NCI-H2029 treated with DMSO at 0.1 percent for 48 hours (cell line): Measurements from ENCODE around the gene FAM118A.
"Not testable (repeated sequence)": the region's sequence is repeated elsewhere in the genome, so short reads cannot be mapped to it uniquely, and the experiment has no call there.

Experiments
- DNase-seq: peaks from one replicate; lab custom pipeline; 2025; lab: John Stamatoyannopoulos, UW

The FAM118A gene

GRCh38 chr22:45309422-45310227 is at the start of gene FAM118A:
TSS of gene FAM118A (plus strand) at chr22:45309934. CDS start at chr22:45322380, 12,446 bp downstream.
- DNase-seq = peak; percentile 76

GRCh38 chr22:45260395-45260759 is 49.4 kb upstream of the FAM118A start:
- not testable (repeated sequence) for DNase-seq

- no peak for DNase-seq
These were observed 48.2 kb upstream of the FAM118A start for GRCh38 chr22:45261407-45262088.

DNA sequence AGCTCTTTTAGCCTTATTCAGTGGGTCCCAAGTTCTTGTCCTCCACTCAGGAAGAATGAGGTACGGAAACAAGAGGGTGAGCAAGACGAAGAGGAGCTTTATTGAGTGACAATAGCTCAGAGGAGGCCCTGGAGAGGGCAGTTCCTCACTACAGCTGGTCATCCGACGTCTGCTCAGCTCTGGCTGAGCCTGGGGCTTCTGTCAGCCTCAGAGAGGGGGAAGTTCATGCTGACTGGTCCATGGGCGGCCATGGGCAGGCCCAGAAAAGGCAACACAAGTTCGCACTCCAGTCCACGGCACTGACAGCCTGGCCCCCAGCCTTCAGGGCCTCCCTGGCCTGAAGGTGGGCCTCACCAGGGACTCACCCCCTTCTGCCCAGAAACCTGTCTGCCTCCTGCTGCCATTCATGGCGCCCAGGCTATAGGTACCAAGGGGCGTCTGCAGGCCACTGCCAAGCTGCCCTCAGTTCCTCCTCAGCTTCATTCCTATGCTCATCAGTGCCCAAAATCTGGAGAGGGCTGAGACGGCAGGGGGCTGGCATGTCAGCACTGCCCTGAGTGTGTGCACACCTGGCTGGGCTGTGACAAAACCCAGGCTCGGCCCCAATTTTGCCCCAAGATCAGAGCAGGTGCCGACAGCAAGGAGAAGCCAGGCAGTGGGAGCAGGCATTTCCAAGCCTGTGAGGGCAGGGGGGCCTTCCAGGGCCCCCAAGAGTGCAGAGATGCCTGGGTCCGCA is 47.4 kb upstream of the FAM118A start:
- DNase-seq = no peak

GRCh38 chr22:45262931-45263462 is 46.7 kb upstream of the FAM118A start:
- DNase-seq = no peak

- DNase-seq = no peak
These were observed 46.1 kb upstream of the FAM118A start for GRCh38 chr22:45263463-45264269.

DNA sequence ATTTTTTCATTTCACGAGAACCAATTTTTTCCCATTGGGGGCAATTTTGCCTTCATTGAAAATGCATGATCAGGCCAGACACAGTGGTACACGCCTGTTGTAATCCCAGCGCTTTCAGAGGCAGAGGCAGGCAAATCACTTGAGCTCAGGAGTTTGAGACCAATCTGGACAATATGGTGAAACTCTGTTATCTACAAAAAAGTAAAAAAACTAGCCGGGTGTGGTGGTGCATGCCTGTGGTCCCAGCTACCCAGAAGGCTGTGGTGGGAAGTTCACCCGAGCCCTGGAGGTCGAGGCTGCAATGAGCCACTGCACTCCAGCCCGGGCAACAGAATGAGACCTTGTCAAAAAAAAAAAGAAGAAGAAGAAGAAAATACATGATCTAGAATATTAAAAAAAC is 44.2 kb upstream of the FAM118A start:
- DNase-seq = no peak

- DNase-seq = no peak
These were observed 41.4 kb upstream of the FAM118A start for GRCh38 chr22:45268167-45268957.

GRCh38 chr22:45268958-45269844 is 40.5 kb upstream of the FAM118A start:
- DNase-seq = no peak

GRCh38 chr22:45270095-45271020 is 39.4 kb upstream of the FAM118A start:
- DNase-seq = no peak

DNA sequence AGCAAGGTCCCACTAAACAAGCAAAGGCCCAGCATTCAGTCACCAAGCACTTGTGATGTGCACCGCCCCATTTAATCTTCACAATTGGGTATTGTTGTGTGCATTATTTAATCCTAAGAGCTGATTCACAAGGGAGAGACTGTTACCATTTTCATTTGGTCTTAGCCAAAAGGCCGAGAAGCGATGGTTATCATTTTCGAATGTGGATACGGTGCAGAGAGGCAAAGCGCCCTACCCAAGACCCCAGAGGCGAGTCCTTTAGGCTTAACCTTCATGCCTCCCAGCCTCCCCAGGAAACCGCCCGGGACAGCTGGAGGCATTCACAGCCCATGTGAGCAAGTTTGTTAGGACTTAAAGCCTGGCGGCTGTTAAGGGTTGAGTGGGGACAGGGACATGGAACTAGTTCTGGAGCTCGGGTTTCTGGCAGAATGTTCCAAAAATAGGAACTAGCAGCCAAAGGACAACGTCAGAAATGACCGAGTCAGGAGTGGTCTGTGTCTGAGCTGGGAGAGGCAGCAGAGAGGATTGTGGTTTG is 38.0 kb upstream of the FAM118A start:
- no peak for DNase-seq

- DNase-seq = no peak
These were observed 37.2 kb upstream of the FAM118A start for GRCh38 chr22:45272498-45272897.

DNA sequence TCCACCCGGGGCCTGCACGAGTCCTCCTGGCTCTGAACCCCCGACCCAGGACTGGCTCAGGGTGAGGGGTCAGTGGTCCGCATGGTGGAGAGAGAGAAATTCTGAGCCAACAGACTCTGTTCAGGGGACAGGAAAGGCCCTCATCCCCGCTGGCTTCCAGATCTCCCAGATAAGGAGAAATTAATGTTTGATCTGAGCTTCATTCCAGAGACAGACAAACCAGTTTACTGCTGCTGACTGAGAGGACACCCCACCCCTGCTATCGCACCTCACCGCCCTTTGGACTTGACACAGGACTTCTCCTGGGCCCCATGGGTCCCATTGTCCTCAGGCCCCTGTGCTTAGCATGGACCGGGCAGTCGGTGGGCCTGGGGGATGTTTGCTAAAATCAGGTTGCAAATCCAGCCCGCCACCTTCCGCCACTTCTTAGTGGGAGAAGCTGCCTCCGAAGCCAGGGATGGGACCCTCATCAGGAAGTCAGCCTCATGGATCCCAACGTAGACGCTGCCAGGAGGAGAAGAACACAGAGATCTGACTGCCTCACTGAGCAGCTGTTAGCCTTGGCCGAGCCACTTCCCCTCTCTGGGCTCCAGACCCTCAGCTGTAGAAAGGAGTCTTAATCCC is 36.2 kb upstream of the FAM118A start:
- DNase-seq = no peak

DNA sequence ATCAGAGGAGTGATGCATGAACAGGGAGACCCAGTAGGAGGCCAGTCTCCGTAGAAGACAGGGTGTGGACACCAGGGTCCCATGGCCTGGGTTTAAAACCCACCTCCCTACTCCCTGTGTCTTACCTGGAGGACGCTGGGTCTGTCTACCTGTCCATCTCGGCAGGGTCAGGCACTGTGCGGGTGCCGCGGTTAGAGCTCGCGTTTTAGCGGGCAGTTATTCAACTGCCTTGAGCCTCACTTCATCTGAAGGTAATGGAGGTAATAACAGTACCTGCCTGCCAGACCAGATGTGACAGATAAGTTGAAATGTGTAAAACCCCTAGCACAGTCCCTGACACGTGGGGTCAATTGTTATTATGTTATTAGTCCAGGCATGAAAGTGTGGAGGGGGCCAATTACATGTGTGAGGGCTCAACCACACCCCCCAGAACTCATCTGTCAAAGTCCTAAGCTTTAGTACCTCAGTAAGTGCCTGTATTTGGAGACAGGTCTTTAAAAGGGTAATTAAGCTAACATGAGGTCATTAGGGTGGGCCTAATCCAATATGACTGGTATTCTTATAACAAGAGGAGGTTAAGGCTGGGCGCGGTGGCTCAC is 33.1 kb upstream of the FAM118A start:
- no peak for DNase-seq

GRCh38 chr22:45277720-45278119 is 32.0 kb upstream of the FAM118A start:
- not testable (repeated sequence) for DNase-seq

DNA sequence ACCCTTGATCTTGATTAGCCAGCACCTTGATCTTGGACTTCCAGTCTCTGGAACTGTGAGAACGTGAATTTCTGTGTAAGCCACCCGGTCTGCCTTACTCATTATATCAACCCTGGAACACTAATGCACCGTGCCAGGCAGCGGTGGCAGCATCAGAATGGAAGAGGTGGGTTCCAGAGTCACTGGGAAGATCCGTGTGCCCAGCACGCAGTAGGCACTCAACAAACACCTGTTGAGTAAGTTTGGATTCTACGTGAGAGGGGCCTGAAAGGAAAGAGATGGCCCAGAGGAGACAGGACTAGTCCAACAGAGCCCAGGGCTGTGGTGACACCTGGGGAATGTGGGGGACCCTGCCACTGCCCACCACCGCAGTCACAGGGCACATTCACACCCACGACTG is 31.6 kb upstream of the FAM118A start:
- DNase-seq = no peak

DNA sequence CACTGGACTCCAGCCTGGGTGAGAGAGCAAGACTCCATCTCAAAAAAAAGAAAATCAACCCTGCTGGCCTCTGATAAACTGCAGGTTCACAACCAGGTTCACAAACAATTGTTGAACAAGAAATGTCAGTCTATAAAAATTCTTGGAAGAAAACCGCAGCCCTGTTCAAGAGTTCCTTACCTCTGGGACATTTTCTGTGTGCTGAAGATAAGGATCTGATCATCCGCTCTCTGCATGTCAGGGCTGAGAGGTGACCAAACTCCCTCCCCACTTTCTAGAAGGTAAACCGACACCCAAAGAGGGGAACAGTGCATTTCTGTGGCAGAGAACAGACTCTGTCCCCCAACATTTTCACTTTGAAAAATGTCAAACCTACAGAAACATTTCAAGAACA is 29.1 kb upstream of the FAM118A start:
- DNase-seq = no peak

- no peak for DNase-seq
These were observed 28.7 kb upstream of the FAM118A start for GRCh38 chr22:45281010-45281409.
